PC-3 (cell line): ENCODE data around the gene SEMA4A.

Experiments used
- CTCF ChIP-seq: fragments of 300-600 bp; sonication (generic); conservative IDR thresholded peaks from 2 replicates; pipeline ENCODE4 v1.5.1; 2017; ENCODE audit warnings: antibody characterized with exemption, low read depth, mild to moderate bottlenecking, low read length
- EZH2 ChIP-seq: fragments of 300-600 bp; sonication (generic); IDR thresholded peaks from one replicate; pipeline ENCODE4 v1.6.1; 2017; ENCODE audit warnings: antibody characterized with exemption, mild to moderate bottlenecking, low read length; ENCODE audit not compliant: unreplicated experiment

GRCh38 chr1:156220226-156220625, 66.8 kb downstream of the SEMA4A start:
- TF ChIP-seq CTCF (no peak), EZH2 (no peak)
